ENCODE results near the gene TSPEAR. TPM values are rescaled to one million over a fixed set of nuclear protein-coding genes. Genes with fewer than 3 reads are reported as not detected.

TSPEAR gene
- total RNA-seq, 4 donors from 2014 or later, result not detected

GRCh38 chr21:44613386-44614155 is 97.8 kb downstream of the TSPEAR start:
- no peak for TF ChIP-seq CTCF (IDR thresholded peaks at IDR 0.05; ENCODE audit: low read depth)

- no peak for TF ChIP-seq CTCF (IDR thresholded peaks at IDR 0.05; ENCODE audit: low read depth)
These were observed 98.6 kb downstream of the TSPEAR start for GRCh38 chr21:44612669-44613229.

GRCh38 chr21:44612029-44612486 is 99.3 kb downstream of the TSPEAR start, which contains the start of gene KRTAP10-8:
KRTAP10-8 (plus strand) TSS chr21:44612079; CDS start chr21:44612101, 22 bp downstream.
- TF ChIP-seq CTCF (IDR thresholded peaks at IDR 0.05; ENCODE audit: low read depth), result no peak

GRCh38 chr21:44611551-44611950 is 99.8 kb downstream of the TSPEAR start:
- no peak for TF ChIP-seq CTCF (IDR thresholded peaks at IDR 0.05; ENCODE audit: low read depth)

- TF ChIP-seq CTCF (IDR thresholded peaks at IDR 0.05; ENCODE audit: low read depth), result no peak
These were observed 102.2 kb downstream of the TSPEAR start for GRCh38 chr21:44609193-44609592.

- no peak for TF ChIP-seq CTCF (IDR thresholded peaks at IDR 0.05; ENCODE audit: low read depth)
These were observed 104.9 kb downstream of the TSPEAR start for GRCh38 chr21:44606495-44606894.

- no peak for TF ChIP-seq CTCF (IDR thresholded peaks at IDR 0.05; ENCODE audit: low read depth)
These were observed 107.5 kb downstream of the TSPEAR start for GRCh38 chr21:44603911-44604310.

All from subcutaneous adipose tissue (tissue), 4 donors.